GM12865 (cell line): ENCODE data around the gene PIMREG.
A peak's percentile ranks its signal among the peaks of the same experiment; 100 is the strongest.

ENCODE experiments used
- DNase-seq: peaks from one replicate; pipeline ENCODE4 v3.0.0; 2010; ENCODE audit warnings: low read depth
- H3K4me3 ChIP-seq: 2 replicates; pipeline ENCODE4 v1.5.1; 2011; ENCODE audit warnings: mild to moderate bottlenecking, low read depth, low read length, control low read depth
- TF ChIP-seq, protein P1 (sequence below): IDR thresholded peaks from 2 replicates; pipeline ENCODE4 v1.5.1; 2011; ENCODE audit warnings: low read length, control low read depth, low read depth, inconsistent platforms; ENCODE audit not compliant: insufficient read depth; ENCODE audit errors: missing control alignments

PIMREG gene

DNA sequence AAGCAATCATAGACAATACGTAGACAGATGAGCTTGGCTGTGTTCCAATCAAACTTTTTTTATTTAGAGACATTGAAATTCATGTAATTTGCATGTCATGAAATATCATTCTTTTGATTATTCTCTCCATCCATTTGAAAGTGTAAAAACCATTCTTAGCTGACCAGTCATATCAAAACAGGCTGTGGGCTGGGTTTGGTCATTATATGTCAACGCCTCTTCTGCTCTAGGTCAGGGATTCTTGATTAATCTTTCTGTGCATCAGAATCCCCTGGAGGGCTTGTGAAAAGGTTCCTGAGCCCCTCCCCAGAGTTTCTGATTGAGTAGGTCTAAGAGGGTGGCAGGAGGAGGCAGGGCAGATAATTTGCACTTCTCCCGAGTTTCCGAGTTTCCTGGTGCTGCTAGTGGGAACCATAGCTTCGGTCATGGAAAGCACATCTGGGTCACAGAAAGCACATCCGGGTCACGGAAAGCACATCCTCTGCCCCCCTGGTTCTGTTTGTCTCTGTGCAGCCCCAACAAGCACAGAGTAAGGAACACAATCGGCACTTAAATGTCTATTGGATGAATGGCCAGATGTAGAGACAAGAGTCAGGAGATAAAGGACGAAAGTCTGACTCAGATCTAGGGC, 16.4 kb downstream of the PIMREG start:
- TF ChIP-seq, protein P1, sequence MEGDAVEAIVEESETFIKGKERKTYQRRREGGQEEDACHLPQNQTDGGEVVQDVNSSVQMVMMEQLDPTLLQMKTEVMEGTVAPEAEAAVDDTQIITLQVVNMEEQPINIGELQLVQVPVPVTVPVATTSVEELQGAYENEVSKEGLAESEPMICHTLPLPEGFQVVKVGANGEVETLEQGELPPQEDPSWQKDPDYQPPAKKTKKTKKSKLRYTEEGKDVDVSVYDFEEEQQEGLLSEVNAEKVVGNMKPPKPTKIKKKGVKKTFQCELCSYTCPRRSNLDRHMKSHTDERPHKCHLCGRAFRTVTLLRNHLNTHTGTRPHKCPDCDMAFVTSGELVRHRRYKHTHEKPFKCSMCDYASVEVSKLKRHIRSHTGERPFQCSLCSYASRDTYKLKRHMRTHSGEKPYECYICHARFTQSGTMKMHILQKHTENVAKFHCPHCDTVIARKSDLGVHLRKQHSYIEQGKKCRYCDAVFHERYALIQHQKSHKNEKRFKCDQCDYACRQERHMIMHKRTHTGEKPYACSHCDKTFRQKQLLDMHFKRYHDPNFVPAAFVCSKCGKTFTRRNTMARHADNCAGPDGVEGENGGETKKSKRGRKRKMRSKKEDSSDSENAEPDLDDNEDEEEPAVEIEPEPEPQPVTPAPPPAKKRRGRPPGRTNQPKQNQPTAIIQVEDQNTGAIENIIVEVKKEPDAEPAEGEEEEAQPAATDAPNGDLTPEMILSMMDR = no peak
- peak; percentile 15 for DNase-seq
- no peak overlapping the region for H3K4me3 ChIP-seq

DNA sequence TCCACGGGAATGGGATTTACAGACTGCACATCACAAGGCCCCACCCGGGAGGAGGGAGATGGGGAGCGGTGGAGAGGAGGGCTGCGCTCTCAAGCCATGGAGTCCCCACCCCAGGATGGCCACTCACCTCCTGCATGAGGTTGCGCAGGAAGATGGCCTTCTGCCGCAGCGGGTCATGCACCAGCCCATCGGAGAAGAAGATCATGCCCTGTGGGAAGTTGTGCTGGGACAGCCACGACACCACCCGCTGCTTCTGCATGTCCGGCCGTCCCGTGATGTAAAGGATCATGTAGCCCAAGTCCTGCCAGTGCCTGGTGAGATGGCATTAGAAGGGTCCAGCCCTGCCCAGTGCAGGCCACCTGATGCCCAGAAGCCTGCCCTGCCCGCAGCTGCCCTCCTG, 17.0 kb downstream of the PIMREG start:
- TF ChIP-seq, protein P1 = no peak
- no peak for DNase-seq
- H3K4me3 ChIP-seq = no peak overlapping the region

DNA sequence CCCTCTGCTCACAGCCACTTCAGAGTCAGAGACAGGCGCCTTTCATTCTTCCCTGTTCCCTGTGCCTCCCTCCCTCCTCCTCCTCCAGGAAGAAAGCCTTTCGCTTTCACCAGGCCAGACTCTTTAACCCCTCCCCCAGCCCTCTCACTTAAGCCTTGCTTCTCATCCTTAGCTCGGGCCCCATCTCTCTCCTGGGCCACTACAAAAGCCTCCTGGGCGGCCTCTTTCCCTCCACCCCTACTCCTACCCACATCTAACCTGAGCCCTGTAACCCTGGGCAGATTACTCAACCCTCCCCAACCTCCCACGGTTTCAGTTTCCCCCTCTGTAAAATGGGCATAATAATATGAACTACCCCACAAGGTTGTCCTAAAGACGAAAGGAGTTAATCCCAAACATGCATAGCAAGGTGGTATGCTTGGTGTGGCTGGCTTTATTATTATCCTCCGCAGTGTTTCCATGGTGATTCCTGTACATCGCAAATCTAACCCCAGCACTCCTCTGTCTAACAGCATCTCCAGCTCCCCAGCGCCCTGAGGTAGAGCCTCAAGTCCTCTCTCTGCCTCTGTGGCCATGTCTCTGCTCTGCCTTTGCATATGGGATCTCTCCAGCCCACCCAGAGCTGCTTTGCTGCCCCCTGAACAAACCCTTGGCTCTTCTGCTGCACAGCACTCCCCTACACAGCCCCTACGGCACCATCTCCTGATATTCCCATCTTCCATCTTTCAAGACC, 17.7 kb downstream of the PIMREG start:
- TF ChIP-seq, protein P1 = no peak
- no peak for DNase-seq
- no peak overlapping the region for H3K4me3 ChIP-seq

DNA sequence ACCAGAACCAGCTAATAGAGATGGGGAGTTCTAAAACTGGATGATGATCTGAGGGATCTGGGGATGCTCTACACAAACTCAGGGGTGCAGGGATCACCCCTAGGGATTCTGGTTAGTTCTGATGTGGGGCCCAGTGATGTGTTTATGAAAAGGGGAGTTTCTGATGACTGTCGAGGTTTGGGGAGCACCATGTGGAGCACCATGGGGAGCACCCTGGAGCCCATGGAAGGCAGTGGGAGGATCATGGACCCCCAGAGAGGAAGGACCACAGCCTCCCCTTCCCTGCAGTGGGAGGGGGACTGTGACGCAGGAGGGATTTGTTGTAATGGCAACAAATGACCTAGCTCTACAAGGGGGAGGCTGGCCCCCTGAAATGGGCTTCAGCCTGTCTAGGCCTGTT, 18.4 kb downstream of the PIMREG start:
- no peak for DNase-seq
- TF ChIP-seq, protein P1 = no peak
- H3K4me3 ChIP-seq = no peak overlapping the region

DNA sequence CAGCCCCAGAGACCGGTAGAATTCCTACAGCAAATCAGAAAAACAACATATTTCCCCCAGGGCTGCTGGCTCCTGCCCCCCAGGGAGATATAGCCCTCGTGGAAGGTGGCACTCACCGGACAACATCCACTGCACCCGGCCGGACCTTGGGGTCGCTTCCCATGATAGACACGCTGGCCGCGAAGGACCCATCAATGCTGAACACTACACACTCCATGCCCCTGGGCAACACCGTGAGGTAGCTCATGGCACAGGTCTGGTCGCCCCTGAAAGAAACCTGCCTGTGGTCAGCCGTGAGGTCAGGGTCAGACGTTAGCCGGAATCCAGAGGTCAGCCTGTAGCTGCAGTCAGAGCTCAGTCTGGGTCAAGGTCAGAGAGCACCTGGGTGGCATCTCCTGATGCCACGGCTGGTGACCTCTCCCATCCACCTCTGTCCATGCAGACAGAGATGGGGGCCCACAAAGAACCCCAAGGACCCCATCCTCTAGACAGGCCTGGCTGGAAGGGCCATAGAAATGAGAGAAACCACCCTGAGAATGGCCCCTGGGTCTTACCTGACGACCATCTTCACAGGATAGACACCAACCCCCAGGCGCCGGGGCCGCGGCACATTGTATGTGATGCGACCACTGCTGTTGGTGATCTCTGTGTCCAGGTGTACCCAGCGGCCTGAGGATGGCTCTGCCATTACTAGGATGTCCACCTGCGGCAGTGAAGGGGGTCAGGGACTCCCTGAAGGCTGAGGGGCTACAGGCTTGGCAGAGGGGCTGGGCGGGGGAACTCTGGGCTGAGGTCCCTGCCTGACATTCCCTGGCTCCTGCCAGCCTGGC, 19.6 kb downstream of the PIMREG start:
- H3K4me3 ChIP-seq = no peak overlapping the region
- TF ChIP-seq, protein P1 = no peak

DNA sequence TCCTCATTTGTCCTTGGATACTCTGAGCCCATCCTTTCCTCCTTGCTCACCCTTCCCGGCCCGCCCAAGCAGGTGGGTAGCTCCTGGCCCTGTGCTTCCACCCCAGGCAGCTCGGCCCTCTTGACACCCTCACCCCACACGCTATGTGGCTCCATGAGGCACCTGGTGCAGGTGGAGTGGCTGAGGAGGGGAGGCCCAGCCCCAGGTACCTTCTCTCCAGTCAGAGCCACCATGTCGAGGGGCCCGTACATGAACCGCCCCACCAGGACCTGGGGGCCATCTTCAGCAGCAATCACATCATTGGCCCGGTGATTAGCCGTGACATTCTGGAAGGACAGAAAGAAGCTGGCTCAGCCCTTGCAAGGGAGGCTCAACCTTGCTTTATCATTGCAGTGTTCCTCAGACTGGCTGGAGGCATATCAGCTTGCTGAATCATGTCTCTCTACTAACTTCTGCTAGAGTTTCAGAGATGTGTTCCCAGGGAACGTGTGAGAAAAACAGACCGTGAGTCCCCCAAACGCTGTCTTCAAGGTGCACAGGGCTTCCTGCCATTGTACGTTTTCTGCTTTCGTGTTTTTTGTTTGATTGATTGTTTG, 20.3 kb downstream of the PIMREG start:
- TF ChIP-seq, protein P1 = no peak
- DNase-seq = no peak
- H3K4me3 ChIP-seq = no peak overlapping the region

More for the DNA sequence above, 19.6 kb downstream of the PIMREG start:
- DNase-seq = no peak
